Neural progenitor cell (in vitro differentiated cells): ENCODE results near the gene DHRS9. TPM values are rescaled to one million over a fixed set of nuclear protein-coding genes. Genes with fewer than 3 reads are reported as not detected.
A peak's percentile ranks its signal among the peaks of the same experiment; 100 is the strongest.

ENCODE experiments used
- DNase-seq: peaks from one replicate; pipeline ENCODE4 v3.0.0-alpha.2; 2016; ENCODE audit warnings: low spot score
- H2AFZ ChIP-seq: fragments of 200-600 bp; sonication (generic); replicated peaks from 2 replicates; pipeline ENCODE4 v1.6.1; 2016; ENCODE audit warnings: antibody characterized with exemption
- H3F3A ChIP-seq: fragments of 200-600 bp; sonication (generic); 2 replicates; pipeline ENCODE4 v1.6.1; 2016; ENCODE audit warnings: antibody characterized with exemption, low read depth
- H3K27ac ChIP-seq: fragments of 200-600 bp; sonication (generic); 2 replicates; pipeline ENCODE4 v1.5.1; 2016; ENCODE audit warnings: mild to moderate bottlenecking
- H3K27me3 ChIP-seq: fragments of 200-600 bp; sonication (generic); 2 replicates; pipeline ENCODE4 v1.6.1; 2016; ENCODE audit warnings: mild to moderate bottlenecking, moderate library complexity
- H3K36me3 ChIP-seq: fragments of 200-600 bp; sonication (generic); 2 replicates; pipeline ENCODE4 v1.5.1; 2016
- H3K4me1 ChIP-seq: fragments of 200-600 bp; sonication (generic); 2 replicates; pipeline ENCODE4 v1.6.1; 2016; ENCODE audit warnings: mixed run types
- H3K4me2 ChIP-seq: fragments of 200-600 bp; sonication (generic); 2 replicates; pipeline ENCODE4 v1.6.1; 2016
- H3K4me3 ChIP-seq: fragments of 200-600 bp; sonication (generic); 2 replicates; pipeline ENCODE4 v1.5.1; 2016
- H3K79me2 ChIP-seq: fragments of 200-600 bp; sonication (generic); 2 replicates; pipeline ENCODE4 v1.6.1; 2016; ENCODE audit warnings: low read depth
- H3K9ac ChIP-seq: fragments of 200-600 bp; sonication (generic); 2 replicates; pipeline ENCODE4 v1.6.1; 2016
- H3K9me3 ChIP-seq: fragments of 200-600 bp; sonication (generic); 2 replicates; pipeline ENCODE4 v1.5.1; 2016; ENCODE audit warnings: low read depth
- H4K20me1 ChIP-seq: fragments of 200-600 bp; sonication (generic); 2 replicates; pipeline ENCODE4 v1.6.1; 2016; ENCODE audit warnings: low read depth
- H3K27ac Mint-ChIP-seq: 3 replicates; pipeline ENCODE4 v1.8.0; 2021; ENCODE audit warnings: mixed read lengths
- H3K27me3 Mint-ChIP-seq: 2 replicates; pipeline ENCODE4 v1.8.0; 2022; ENCODE audit warnings: low read depth, mild to moderate bottlenecking, inconsistent platforms, moderate library complexity, mixed read lengths; ENCODE audit not compliant: insufficient read depth
- H3K36me3 Mint-ChIP-seq: 3 replicates; pipeline ENCODE4 v1.8.0; 2021; ENCODE audit warnings: mixed read lengths
- H3K4me1 Mint-ChIP-seq: 3 replicates; pipeline ENCODE4 v1.8.0; 2021; ENCODE audit warnings: mixed read lengths
- H3K4me3 Mint-ChIP-seq: 3 replicates; pipeline ENCODE4 v1.8.0; 2021; ENCODE audit warnings: mild to moderate bottlenecking, moderate library complexity, mixed read lengths
- H3K9me3 Mint-ChIP-seq: 3 replicates; pipeline ENCODE4 v1.8.0; 2020; ENCODE audit warnings: mixed read lengths
- CTCF ChIP-seq: fragments of 200-600 bp; sonication (generic); IDR thresholded peaks from 2 replicates; pipeline ENCODE4 v1.5.1; 2017; ENCODE audit warnings: antibody characterized with exemption, mild to moderate bottlenecking
- EZH2 ChIP-seq: fragments of 200-600 bp; sonication (generic); IDR thresholded peaks from 2 replicates; pipeline ENCODE4 v1.6.1; 2017; ENCODE audit warnings: antibody characterized with exemption, mild to moderate bottlenecking, moderate library complexity
- EZH2phosphoT487 ChIP-seq: fragments of 200-600 bp; sonication (generic); IDR thresholded peaks from 2 replicates; pipeline ENCODE4 v1.6.1; 2017; ENCODE audit warnings: antibody characterized with exemption
- total RNA-seq: library from RNA; depleted of rRNA; stranded (reverse); fragments of >200 nt; gene quantifications from 2 replicates; pipeline ENCODE4 v1.2.3, GENCODE V29; 2015; ENCODE audit warnings: low replicate concordance

DHRS9 gene
- total RNA-seq, 1 donor from 2014 or later, result not detected

GRCh38 chr2:169086893-169087467 lies 17.6 kb downstream of the DHRS9 start:
- Histone ChIP-seq H3K9me3 (no peaks in the 10 kb centered on the region), H3K79me2 (no peaks in the 10 kb centered on the region), H3K4me3 (no peak overlapping the region), H3K4me1 (no peaks in the 10 kb centered on the region), H3K27me3 (peaks cover 23% of the 10 kb centered on the region), H4K20me1 (no peaks in the 10 kb centered on the region), H3F3A (no peaks in the 10 kb centered on the region), H3K4me2 (no peak overlapping the region), H3K27ac (no peak overlapping the region), H2AFZ (no peak overlapping the region), H3K36me3 (no peaks in the 10 kb centered on the region), H3K9ac (no peak overlapping the region)
- Mint-ChIP-seq H3K9me3 (peaks cover 4% of the 10 kb centered on the region), H3K4me3 (no peak overlapping the region), H3K27me3 (peaks cover 2% of the 10 kb centered on the region), H3K4me1 (peaks cover 7% of the 10 kb centered on the region), H3K36me3 (no peaks in the 10 kb centered on the region), H3K27ac (no peak overlapping the region)
- DNase-seq, result no peak
- TF ChIP-seq CTCF (no peak), EZH2 (no peak), EZH2phosphoT487 (no peak)

- no peaks in the 10 kb centered on the region for H3K36me3 ChIP-seq
- no peak overlapping the region for H3K27ac Mint-ChIP-seq
- no peak overlapping the region for H3K4me2 ChIP-seq
- H3K9me3 Mint-ChIP-seq, result peaks cover 4% of the 10 kb centered on the region
- H3K27me3 ChIP-seq, result peaks cover 32% of the 10 kb centered on the region
- H3K27ac ChIP-seq, result no peak overlapping the region
- no peak overlapping the region for H3K4me3 ChIP-seq
- no peaks in the 10 kb centered on the region for H3K36me3 Mint-ChIP-seq
- H3K4me3 Mint-ChIP-seq, result no peak overlapping the region
- H4K20me1 ChIP-seq, result no peaks in the 10 kb centered on the region
- DNase-seq, result no peak
- no peaks in the 10 kb centered on the region for H3K79me2 ChIP-seq
- no peaks in the 10 kb centered on the region for H3F3A ChIP-seq
- H3K4me1 Mint-ChIP-seq, result peaks cover 7% of the 10 kb centered on the region
- H3K9me3 ChIP-seq, result no peaks in the 10 kb centered on the region
- H3K27me3 Mint-ChIP-seq, result peaks cover 2% of the 10 kb centered on the region
- TF ChIP-seq CTCF (peak; percentile 6), EZH2 (no peak)
- H3K9ac ChIP-seq, result no peak overlapping the region
- H3K4me1 ChIP-seq, result no peaks in the 10 kb centered on the region
- peak overlapping the region; percentile 30 for H2AFZ ChIP-seq
These were observed 18.5 kb downstream of the DHRS9 start for GRCh38 chr2:169087757-169088379.

- peaks cover 2% of the 10 kb centered on the region for H3K27me3 Mint-ChIP-seq
These were observed 19.8 kb downstream of the DHRS9 start for GRCh38 chr2:169089182-169089581.

More at GRCh38 chr2:169089182-169089581, 19.8 kb downstream of the DHRS9 start:
- Histone ChIP-seq H3K27ac (no peak overlapping the region), H3K79me2 (no peaks in the 10 kb centered on the region), H3K4me1 (no peaks in the 10 kb centered on the region), H3F3A (no peaks in the 10 kb centered on the region), H2AFZ (no peak overlapping the region), H3K4me2 (no peak overlapping the region), H3K27me3 (peaks cover 45% of the 10 kb centered on the region), H3K9ac (no peak overlapping the region), H3K36me3 (no peaks in the 10 kb centered on the region), H3K4me3 (no peak overlapping the region), H3K9me3 (no peaks in the 10 kb centered on the region), H4K20me1 (no peaks in the 10 kb centered on the region)
- H3K4me1 Mint-ChIP-seq, result peaks cover 7% of the 10 kb centered on the region
- TF ChIP-seq EZH2 (no peak), CTCF (no peak), EZH2phosphoT487 (no peak)
- DNase-seq, result no peak
- no peak overlapping the region for H3K27ac Mint-ChIP-seq
- H3K9me3 Mint-ChIP-seq, result peaks cover 4% of the 10 kb centered on the region
- H3K36me3 Mint-ChIP-seq, result no peaks in the 10 kb centered on the region
- H3K4me3 Mint-ChIP-seq, result no peak overlapping the region
